RWPE1 (cell line): ENCODE results near the gene KLHL28.

Source experiments
- CTCF ChIA-PET: fragments of 350-600 bp; sonication (Branson Sonifier 250); formaldehyde crosslinking; extraction: SDS; loops from one replicate; lab custom pipeline; 2021; lab: Yijun Ruan, JAX
- POLR2A ChIA-PET: fragments of 400-600 bp; formaldehyde crosslinking; extraction: SDS; loops from one replicate; lab custom pipeline; 2020; ENCODE audit warnings: antibody characterized with exemption; ENCODE audit not compliant: low non-redundant PET; lab: Yijun Ruan, JAX
- DNase-seq: peaks from one replicate; pipeline ENCODE4 v3.0.0; 2012; ENCODE audit warnings: low spot score
- H3K27ac ChIP-seq: fragments of 450-650 bp; 2 replicates; pipeline ENCODE4 v1.5.1; 2017
- CTCF ChIP-seq: fragments of 450-650 bp; conservative IDR thresholded peaks from 2 replicates; pipeline ENCODE4 v1.5.1; 2017; ENCODE audit warnings: low read depth, mild to moderate bottlenecking

Gene KLHL28

DNA sequence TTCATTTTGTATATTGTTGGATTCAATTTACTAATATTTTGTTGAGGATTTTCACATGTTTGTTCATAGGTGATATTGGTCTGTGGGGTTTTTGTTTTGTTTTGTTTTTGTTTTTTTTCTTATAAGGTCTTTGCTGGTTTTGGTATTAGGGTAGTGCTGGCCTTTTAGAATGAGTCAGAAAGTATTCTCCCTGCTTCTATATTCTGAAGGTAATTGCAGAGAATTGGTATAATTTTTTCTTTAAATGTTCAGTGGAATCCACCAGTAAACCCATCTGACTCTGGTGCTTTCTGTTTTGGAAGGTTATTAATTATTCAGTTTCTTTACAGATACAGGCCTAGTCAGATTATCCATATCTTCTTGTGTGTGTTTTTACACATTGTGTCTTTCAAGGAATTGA is 9.2 kb upstream of the KLHL28 start:
- TF ChIP-seq CTCF: no peak
- ChIA-PET POLR2A (no interaction called here), CTCF (no interaction called here)
- no peak for DNase-seq
- H3K27ac ChIP-seq: no peak overlapping the region

- POLR2A ChIA-PET: no interaction called here
These were observed 7.0 kb upstream of the KLHL28 start for GRCh38 chr14:44968714-44969113.

GRCh38 chr14:44966601-44967336 is 5.0 kb upstream of the KLHL28 start:
- ChIA-PET POLR2A (no interaction called here), CTCF (no interaction called here)
- H3K27ac ChIP-seq: no peak overlapping the region
- TF ChIP-seq CTCF: no peak
- no peak for DNase-seq

More at GRCh38 chr14:44968714-44969113, 7.0 kb upstream of the KLHL28 start:
- no peak overlapping the region for H3K27ac ChIP-seq
- CTCF ChIA-PET: no interaction called here
- no peak for DNase-seq
- TF ChIP-seq CTCF: no peak

GRCh38 chr14:44963775-44964380 is 2.1 kb upstream of the KLHL28 start:
- TF ChIP-seq CTCF: no peak
- H3K27ac ChIP-seq: no peak overlapping the region
- ChIA-PET CTCF (interaction anchor here (1.2 kb wide), 1 partner anchor 50 kb away, joined by 5 read pairs; no protein-coding TSS in a partner anchor), POLR2A (no interaction called here)
- peak; percentile 5 for DNase-seq

DNA sequence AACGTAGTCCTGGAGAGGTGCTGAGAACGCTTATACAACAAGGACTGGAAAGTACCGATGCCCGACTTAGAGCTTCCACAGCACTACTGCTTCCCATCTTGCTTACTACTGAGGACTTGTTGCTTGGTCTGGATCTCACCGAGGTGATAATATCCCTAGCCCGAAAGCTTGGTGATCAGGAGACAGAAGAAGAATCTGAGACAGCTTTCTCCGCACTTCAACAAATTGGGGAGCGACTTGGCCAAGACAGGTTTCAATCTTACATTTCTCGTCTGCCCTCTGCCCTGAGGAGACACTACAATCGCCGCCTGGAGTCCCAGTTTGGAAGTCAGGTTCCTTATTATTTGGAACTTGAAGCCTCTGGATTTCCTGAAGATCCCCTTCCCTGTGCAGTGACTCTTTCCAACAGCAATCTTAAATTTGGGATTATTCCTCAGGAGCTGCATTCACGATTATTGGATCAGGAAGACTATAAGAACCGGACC is 1.3 kb upstream of the KLHL28 start:
- TF ChIP-seq CTCF: no peak
- no peak for DNase-seq
- peak overlapping the region; percentile 92 for H3K27ac ChIP-seq
- ChIA-PET POLR2A (no interaction called here), CTCF (interaction anchor here (1.2 kb wide), 1 partner anchor 49 kb away, joined by 5 read pairs; no protein-coding TSS in a partner anchor)

DNA sequence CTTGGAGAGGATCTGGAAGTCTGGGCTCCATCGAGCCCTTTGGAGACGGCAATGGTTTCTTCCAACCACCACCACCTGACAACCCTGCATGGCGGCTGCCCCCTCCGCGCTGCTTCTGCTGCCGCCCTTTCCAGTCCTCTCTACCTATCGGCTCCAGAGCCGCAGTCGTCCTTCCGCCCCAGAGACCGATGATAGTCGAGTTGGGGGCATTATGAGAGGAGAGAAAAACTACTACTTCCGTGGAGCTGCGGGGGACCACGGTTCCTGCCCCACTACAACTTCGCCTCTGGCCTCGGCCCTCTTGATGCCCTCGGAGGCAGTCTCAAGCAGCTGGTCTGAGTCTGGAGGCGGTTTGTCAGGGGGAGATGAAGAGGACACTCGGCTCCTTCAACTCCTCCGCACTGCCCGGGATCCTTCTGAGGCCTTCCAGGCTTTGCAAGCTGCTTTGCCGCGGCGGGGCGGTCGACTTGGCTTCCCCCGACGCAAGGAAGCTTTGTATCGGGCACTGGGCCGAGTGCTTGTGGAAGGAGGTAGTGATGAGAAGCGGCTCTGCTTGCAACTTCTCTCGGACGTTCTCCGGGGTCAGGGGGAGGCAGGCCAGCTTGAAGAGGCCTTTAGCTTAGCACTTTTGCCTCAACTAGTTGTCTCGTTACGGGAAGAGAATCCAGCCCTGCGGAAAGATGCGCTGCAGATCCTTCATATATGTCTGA is 742 bp upstream of the KLHL28 start:
- peak overlapping the region; percentile 92 for H3K27ac ChIP-seq
- ChIA-PET CTCF (interaction anchor here (1.2 kb wide), 1 partner anchor 49 kb away, joined by 5 read pairs; no protein-coding TSS in a partner anchor), POLR2A (interaction anchor here (1.1 kb wide), 1 partner anchor 173 kb away, joined by 3 read pairs; the partner anchor contains the start of gene FANCM)
- TF ChIP-seq CTCF: no peak
- DNase-seq: peak; percentile 19
